Measurements from ENCODE around the gene TTYH3.

Gene TTYH3

GRCh38 chr7:2645274-2645868 lies 13.6 kb downstream of the TTYH3 start:
- ChIA-PET CTCF (interaction anchor here (0.7 kb wide), 1 partner anchor 36 kb away, joined by 4 read pairs; no protein-coding TSS in a partner anchor), POLR2A (interaction anchor here (1.9 kb wide), 1 partner anchor 14 kb away, joined by 4 read pairs; the partner anchor contains the start of gene TTYH3)
- no peak for DNase-seq (ENCODE audit: extremely low spot score)
- TF ChIP-seq ELF4 (IDR thresholded peaks at IDR 0.05) = no peak
- TF ChIP-seq LEF1 (IDR thresholded peaks at IDR 0.05; ENCODE audit: borderline replicate concordance) = no peak
- TF ChIP-seq L3MBTL2 (conservative IDR thresholded peaks at IDR 0.05) = no peak
- no peak for TF ChIP-seq FOXA1 (IDR thresholded peaks at IDR 0.05)
- TF ChIP-seq ARNT (IDR thresholded peaks at IDR 0.05) = no peak
- no peak for TF ChIP-seq CTBP1 (IDR thresholded peaks at IDR 0.05; ENCODE audit: borderline replicate concordance)
- no peak for TF ChIP-seq BHLHE40 (IDR thresholded peaks at IDR 0.05; ENCODE audit: borderline replicate concordance)
- TF ChIP-seq ZNF384 (IDR thresholded peaks at IDR 0.05) = no peak
- TF ChIP-seq FOXK2 (IDR thresholded peaks at IDR 0.05) = no peak
- TF ChIP-seq SP1 (IDR thresholded peaks at IDR 0.05) = no peak
- TF ChIP-seq PKNOX1 (IDR thresholded peaks at IDR 0.05) = no peak
- no peak for TF ChIP-seq NFRKB (IDR thresholded peaks at IDR 0.05)

- POLR2A ChIA-PET = no interaction called here
- TF ChIP-seq FOXM1 (IDR thresholded peaks at IDR 0.05; ENCODE audit: borderline replicate concordance) = no peak
- no peak for TF ChIP-seq SUZ12 (IDR thresholded peaks at IDR 0.05)
- TF ChIP-seq PKNOX1 (IDR thresholded peaks at IDR 0.05) = no peak
- no peak for TF ChIP-seq FOXA1 (IDR thresholded peaks at IDR 0.05)
- TF ChIP-seq SP1 (IDR thresholded peaks at IDR 0.05) = no peak
- no peak for TF ChIP-seq ARNT (IDR thresholded peaks at IDR 0.05)
- TF ChIP-seq BHLHE40 (IDR thresholded peaks at IDR 0.05; ENCODE audit: borderline replicate concordance) = no peak
- no peak for TF ChIP-seq TARDBP (IDR thresholded peaks at IDR 0.05)
- TF ChIP-seq NFRKB (IDR thresholded peaks at IDR 0.05) = no peak
- no peak for TF ChIP-seq ELF4 (IDR thresholded peaks at IDR 0.05)
- no peak for TF ChIP-seq L3MBTL2 (conservative IDR thresholded peaks at IDR 0.05)
- no peak for TF ChIP-seq LEF1 (IDR thresholded peaks at IDR 0.05; ENCODE audit: borderline replicate concordance)
- TF ChIP-seq FOXK2 (IDR thresholded peaks at IDR 0.05) = no peak
- no peak for TF ChIP-seq HDGF (IDR thresholded peaks at IDR 0.05; ENCODE audit: borderline replicate concordance)
- no peak for TF ChIP-seq CTBP1 (IDR thresholded peaks at IDR 0.05; ENCODE audit: borderline replicate concordance)
- TF ChIP-seq ZNF384 (IDR thresholded peaks at IDR 0.05) = no peak
- DNase-seq (ENCODE audit: extremely low spot score) = no peak
- CTCF ChIA-PET = no interaction called here
These were observed 14.5 kb downstream of the TTYH3 start for GRCh38 chr7:2646336-2646679.

- ChIA-PET POLR2A (no interaction called here), CTCF (no interaction called here)
- TF ChIP-seq PKNOX1 (IDR thresholded peaks at IDR 0.05) (no peak), LEF1 (IDR thresholded peaks at IDR 0.05; ENCODE audit: borderline replicate concordance) (no peak), ELF4 (IDR thresholded peaks at IDR 0.05) (no peak), FOXA1 (IDR thresholded peaks at IDR 0.05) (no peak), SP1 (IDR thresholded peaks at IDR 0.05) (no peak), SUZ12 (IDR thresholded peaks at IDR 0.05) (no peak), BHLHE40 (IDR thresholded peaks at IDR 0.05; ENCODE audit: borderline replicate concordance) (no peak), L3MBTL2 (conservative IDR thresholded peaks at IDR 0.05) (no peak), TARDBP (IDR thresholded peaks at IDR 0.05) (no peak), CTBP1 (IDR thresholded peaks at IDR 0.05; ENCODE audit: borderline replicate concordance) (no peak), FOXK2 (IDR thresholded peaks at IDR 0.05) (no peak), ARNT (IDR thresholded peaks at IDR 0.05) (no peak), NFRKB (IDR thresholded peaks at IDR 0.05) (no peak)
- no peak for DNase-seq (ENCODE audit: extremely low spot score)
These were observed 15.1 kb downstream of the TTYH3 start for GRCh38 chr7:2646680-2647571.

- DNase-seq (ENCODE audit: extremely low spot score) = no peak
- ChIA-PET CTCF (no interaction called here), POLR2A (no interaction called here)
- TF ChIP-seq PKNOX1 (IDR thresholded peaks at IDR 0.05) (no peak), ELF4 (IDR thresholded peaks at IDR 0.05) (no peak), FOXM1 (IDR thresholded peaks at IDR 0.05; ENCODE audit: borderline replicate concordance) (no peak), NFRKB (IDR thresholded peaks at IDR 0.05) (no peak), LEF1 (IDR thresholded peaks at IDR 0.05; ENCODE audit: borderline replicate concordance) (no peak), ARNT (IDR thresholded peaks at IDR 0.05) (no peak), BHLHE40 (IDR thresholded peaks at IDR 0.05; ENCODE audit: borderline replicate concordance) (no peak)
These were observed 15.9 kb downstream of the TTYH3 start for GRCh38 chr7:2647594-2648172.

- ChIA-PET POLR2A (no interaction called here), CTCF (no interaction called here)
- DNase-seq (ENCODE audit: extremely low spot score) = no peak
- TF ChIP-seq TARDBP (IDR thresholded peaks at IDR 0.05) (no peak), SUZ12 (IDR thresholded peaks at IDR 0.05) (no peak), ELF4 (IDR thresholded peaks at IDR 0.05) (no peak), L3MBTL2 (conservative IDR thresholded peaks at IDR 0.05) (no peak)
These were observed 17.5 kb downstream of the TTYH3 start for GRCh38 chr7:2649139-2649838.

All from HEK293T (cell line).